ENCODE data around the gene PRR15.

- no peak for TF ChIP-seq REST (IDR thresholded peaks at IDR 0.05; ENCODE audit: insufficient replicate concordance, low read depth)
- no peak for TF ChIP-seq CTCF (IDR thresholded peaks at IDR 0.05; ENCODE audit: insufficient read depth, low read length)
- TF ChIP-seq POLR2AphosphoS5 (IDR thresholded peaks at IDR 0.05; ENCODE audit: low read depth): no peak
- no peak for TF ChIP-seq GABPA (IDR thresholded peaks at IDR 0.05; ENCODE audit: low read depth)
- TF ChIP-seq SPI1 (IDR thresholded peaks at IDR 0.05; ENCODE audit: borderline replicate concordance, low read depth): no peak
Observed at GRCh38 chr7:29588212-29588611, 24.6 kb downstream of the PRR15 start.
